8988T (cell line): ENCODE results near the gene SPATA20.

Source experiments
- DNase-seq: peaks from one replicate; pipeline ENCODE4 v3.0.0; 2011

Gene SPATA20

GRCh38 chr17:50560185-50560824 is 13.3 kb downstream of the SPATA20 start, which contains the start of gene CACNA1G:
Gene CACNA1G (plus strand): TSS chr17:50560715. CDS start chr17:50561460, 745 bp downstream.
- DNase-seq = peak; percentile 100

GRCh38 chr17:50560931-50561745 is 14.2 kb downstream of the SPATA20 start:
- no peak for DNase-seq

GRCh38 chr17:50561746-50562141 is 14.8 kb downstream of the SPATA20 start:
- no peak for DNase-seq

GRCh38 chr17:50562242-50563091 is 15.5 kb downstream of the SPATA20 start:
- no peak for DNase-seq

GRCh38 chr17:50563092-50563511 is 16.1 kb downstream of the SPATA20 start:
- no peak for DNase-seq

GRCh38 chr17:50564916-50565315 is 17.9 kb downstream of the SPATA20 start:
- DNase-seq = no peak

- DNase-seq = no peak
Observed at GRCh38 chr17:50565402-50566350, 18.7 kb downstream of the SPATA20 start.

- DNase-seq = no peak
Observed at GRCh38 chr17:50566886-50567285, 19.9 kb downstream of the SPATA20 start.

- no peak for DNase-seq
Observed at GRCh38 chr17:50568659-50569058, 21.7 kb downstream of the SPATA20 start.

- no peak for DNase-seq
Observed at GRCh38 chr17:50569592-50569991, 22.6 kb downstream of the SPATA20 start.

- no peak for DNase-seq
Observed at GRCh38 chr17:50570032-50570431, 23.1 kb downstream of the SPATA20 start.

GRCh38 chr17:50570528-50570927 is 23.6 kb downstream of the SPATA20 start:
- no peak for DNase-seq

GRCh38 chr17:50571681-50572080 is 24.7 kb downstream of the SPATA20 start:
- DNase-seq = no peak

- DNase-seq = no peak
Observed at GRCh38 chr17:50572541-50572940, 25.6 kb downstream of the SPATA20 start.

- no peak for DNase-seq
Observed at GRCh38 chr17:50573866-50574611, 27.1 kb downstream of the SPATA20 start.

- DNase-seq = no peak
Observed at GRCh38 chr17:50575581-50576210, 28.7 kb downstream of the SPATA20 start.

- DNase-seq = no peak
Observed at GRCh38 chr17:50576864-50577263, 29.9 kb downstream of the SPATA20 start.

GRCh38 chr17:50577451-50577954 is 30.5 kb downstream of the SPATA20 start:
- no peak for DNase-seq

- no peak for DNase-seq
Observed at GRCh38 chr17:50578173-50578572, 31.2 kb downstream of the SPATA20 start.

GRCh38 chr17:50579399-50579798 is 32.4 kb downstream of the SPATA20 start:
- DNase-seq = no peak

- DNase-seq = no peak
Observed at GRCh38 chr17:50580646-50581045, 33.7 kb downstream of the SPATA20 start.
